Activated naive CD4-positive, alpha-beta T cell treated with anti-CD3 and anti-CD28 coated beads, Interleukin-2, amount 10 ng/mL, durations not matched to agents 7 days and 5 days (primary cell): ENCODE results near the gene CAMKK1.

Experiments used
- CTCF ChIA-PET: fragments of 350-600 bp; sonication (Branson Sonifier 250); formaldehyde crosslinking; loops from one replicate; lab custom pipeline; 2021; ENCODE audit warnings: antibody characterized with exemption; lab: Charles Lee
- DNase-seq: peaks from one replicate; pipeline ENCODE4 v3.0.0-alpha.2; 2020
- H3K27ac Mint-ChIP-seq: one replicate; pipeline ENCODE4 v1.8.0; 2021; ENCODE audit warnings: mild to moderate bottlenecking, moderate library complexity, mixed read lengths
- H3K27me3 Mint-ChIP-seq: one replicate; pipeline ENCODE4 v1.8.0; 2021; ENCODE audit warnings: mild to moderate bottlenecking, mixed read lengths
- H3K36me3 Mint-ChIP-seq: one replicate; pipeline ENCODE4 v1.8.0; 2021; ENCODE audit warnings: mixed read lengths
- H3K4me1 Mint-ChIP-seq: one replicate; pipeline ENCODE4 v1.8.0; 2021; ENCODE audit warnings: mixed read lengths
- H3K4me3 Mint-ChIP-seq: one replicate; pipeline ENCODE4 v1.8.0; 2021; ENCODE audit warnings: mild to moderate bottlenecking, moderate library complexity, mixed read lengths
- H3K9me3 Mint-ChIP-seq: one replicate; pipeline ENCODE4 v1.8.0; 2021; ENCODE audit warnings: mixed read lengths

The CAMKK1 gene

DNA sequence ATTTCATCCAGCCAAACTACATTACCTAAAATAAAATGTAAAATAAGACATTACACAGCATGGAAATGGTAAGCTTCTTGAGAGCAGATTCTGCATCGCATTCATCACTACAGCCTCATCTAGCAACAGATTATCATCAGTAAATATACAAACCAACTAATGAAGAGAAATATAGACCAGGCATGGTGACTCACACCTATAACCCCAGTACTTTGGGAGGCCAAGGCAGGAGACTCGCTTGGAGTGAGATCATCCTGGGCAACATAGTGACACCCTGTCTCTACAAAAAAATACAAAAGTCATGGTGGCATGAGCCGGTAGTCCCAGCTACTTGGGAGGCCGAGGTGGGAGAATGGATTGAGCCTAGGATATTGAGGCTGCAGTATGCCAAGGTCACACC lies 66.7 kb downstream of the CAMKK1 start:
- Mint-ChIP-seq H3K4me1 (peaks cover 2% of the 10 kb centered on the region), H3K4me3 (no peak overlapping the region), H3K27ac (no peak overlapping the region), H3K36me3 (peaks cover 42% of the 10 kb centered on the region), H3K9me3 (no peaks in the 10 kb centered on the region), H3K27me3 (no peaks in the 10 kb centered on the region)
- CTCF ChIA-PET = interaction anchor here (0.7 to 10.9 kb wide), 8 partner anchors 10 to 154 kb away, joined by 4 to 374 read pairs (median 15); partner anchors contain the start of gene NCBP3
- peak; percentile 16 for DNase-seq

DNA sequence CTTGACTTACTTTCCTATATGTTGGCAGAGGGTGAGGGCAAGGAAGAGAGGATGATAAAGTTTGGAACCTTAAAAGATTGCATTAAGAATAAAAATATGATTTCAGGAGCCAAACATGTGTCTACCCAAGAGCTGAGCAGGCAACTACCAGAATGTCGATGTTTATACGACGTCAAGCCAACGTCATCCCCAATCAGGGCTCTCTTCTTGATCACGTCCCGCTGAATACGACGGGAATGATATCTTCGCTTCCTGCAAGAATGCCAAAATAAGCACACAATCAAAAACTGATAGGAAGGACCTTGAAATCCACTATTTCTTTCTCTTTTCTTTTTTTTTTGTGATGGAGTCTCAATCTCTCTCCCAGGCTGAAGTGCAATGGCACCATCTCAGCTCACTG lies 71.8 kb downstream of the CAMKK1 start:
- Mint-ChIP-seq H3K4me3 (no peak overlapping the region), H3K36me3 (peaks cover 44% of the 10 kb centered on the region), H3K27ac (no peak overlapping the region), H3K9me3 (no peaks in the 10 kb centered on the region), H3K27me3 (no peaks in the 10 kb centered on the region), H3K4me1 (no peaks in the 10 kb centered on the region)
- CTCF ChIA-PET = interaction anchor here (10.9 kb wide), 1 partner anchor 85 kb away, joined by 374 read pairs; no protein-coding TSS in a partner anchor
- peak; percentile 9 for DNase-seq

GRCh38 chr17:3818786-3819185 lies 74.1 kb downstream of the CAMKK1 start:
- H3K36me3 Mint-ChIP-seq = peaks cover 59% of the 10 kb centered on the region
- H3K4me3 Mint-ChIP-seq = no peak overlapping the region
- peak; percentile 3 for DNase-seq
- no peak overlapping the region for H3K27ac Mint-ChIP-seq
- no peaks in the 10 kb centered on the region for H3K27me3 Mint-ChIP-seq
- CTCF ChIA-PET = interaction anchor here (4.6 kb wide), 1 partner anchor 8 kb away, joined by 22 read pairs; no protein-coding TSS in a partner anchor
- H3K9me3 Mint-ChIP-seq = no peaks in the 10 kb centered on the region
- no peaks in the 10 kb centered on the region for H3K4me1 Mint-ChIP-seq

DNA sequence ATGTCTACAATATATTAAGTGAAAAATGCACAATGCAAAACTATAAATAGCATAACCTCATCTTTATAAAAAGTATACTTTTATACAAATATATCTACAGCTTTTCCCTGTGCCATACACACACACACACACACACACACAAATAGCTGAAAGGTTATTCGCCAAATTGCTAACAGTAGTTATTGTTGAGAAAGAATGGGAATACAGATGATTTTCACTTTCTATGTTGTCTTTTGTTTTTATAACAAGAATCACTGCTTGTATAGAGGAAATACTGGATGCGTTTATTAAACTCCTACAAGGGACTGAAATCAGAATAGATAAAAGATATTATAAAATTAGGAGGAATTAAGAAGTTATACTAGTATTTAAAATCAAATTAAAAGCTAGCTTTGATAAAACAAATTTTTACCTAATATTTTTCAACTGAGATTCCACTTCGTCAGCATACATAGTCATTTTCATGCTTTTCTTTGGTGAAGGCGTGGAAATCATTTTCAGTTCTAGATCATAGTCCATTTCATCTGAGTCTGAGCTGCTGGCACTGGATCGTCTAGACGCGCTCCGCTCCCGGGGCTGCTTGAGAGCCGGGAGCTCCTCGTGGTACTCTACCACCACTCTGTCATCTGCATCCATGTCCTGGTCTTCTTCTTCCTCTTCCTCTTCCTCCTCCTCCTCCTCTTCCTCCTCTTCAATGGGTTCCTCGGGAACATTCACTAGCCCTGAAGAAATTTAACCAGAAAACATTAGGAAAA lies 74.8 kb downstream of the CAMKK1 start:
- Mint-ChIP-seq H3K4me1 (no peaks in the 10 kb centered on the region), H3K36me3 (peaks cover 56% of the 10 kb centered on the region), H3K27me3 (no peaks in the 10 kb centered on the region), H3K27ac (no peak overlapping the region), H3K9me3 (no peaks in the 10 kb centered on the region), H3K4me3 (no peak overlapping the region)
- CTCF ChIA-PET = interaction anchor here (2.1 to 4.6 kb wide), 2 partner anchors 9 to 28 kb away, joined by 7 to 22 read pairs; partner anchors contain the start of gene NCBP3
- DNase-seq = no peak

DNA sequence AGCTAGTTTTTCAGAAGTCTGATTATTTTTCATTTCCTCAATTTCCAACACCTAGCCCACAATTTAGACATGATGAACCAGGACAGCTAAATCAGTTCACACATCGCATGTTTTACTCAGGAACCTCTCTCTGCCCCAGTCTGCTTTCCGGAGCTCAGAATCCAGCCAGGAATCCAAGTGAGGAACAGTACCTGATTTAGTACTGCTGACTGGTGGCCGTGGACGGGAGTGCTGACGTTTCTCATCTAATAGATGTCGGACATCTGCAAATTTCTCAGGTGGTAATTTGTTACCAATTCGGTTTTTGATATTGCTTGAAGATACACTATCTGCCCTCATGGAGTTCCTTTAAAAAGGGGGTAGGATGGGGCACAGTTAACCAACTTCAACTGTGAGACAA lies 76.9 kb downstream of the CAMKK1 start:
- H3K9me3 Mint-ChIP-seq = no peaks in the 10 kb centered on the region
- no peaks in the 10 kb centered on the region for H3K4me1 Mint-ChIP-seq
- H3K27me3 Mint-ChIP-seq = no peaks in the 10 kb centered on the region
- H3K27ac Mint-ChIP-seq = no peak overlapping the region
- H3K36me3 Mint-ChIP-seq = peaks cover 51% of the 10 kb centered on the region
- no peak overlapping the region for H3K4me3 Mint-ChIP-seq
- DNase-seq = no peak
- CTCF ChIA-PET = interaction anchor here (0.9 to 4.6 kb wide), 2 partner anchors 11 to 78 kb away, joined by 5 to 22 read pairs; no protein-coding TSS in a partner anchor

DNA sequence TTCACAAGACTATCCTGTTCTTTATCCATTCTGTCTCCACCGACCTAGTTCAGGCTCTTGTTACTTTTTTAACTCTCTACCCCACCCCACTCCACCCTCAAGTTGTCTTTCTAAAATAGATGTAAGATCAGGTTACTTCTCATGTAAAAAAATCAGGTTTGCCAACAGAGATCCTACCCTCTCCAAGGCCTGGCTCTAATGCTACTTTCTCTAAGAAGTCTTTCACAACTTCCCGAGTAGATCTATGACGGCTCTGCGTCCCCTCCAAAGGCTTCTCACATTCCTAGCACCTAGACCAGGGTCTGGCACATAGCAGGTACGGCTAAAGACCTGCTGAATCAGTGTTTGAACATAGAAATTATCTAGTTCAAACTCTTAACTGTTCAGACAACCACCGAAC lies 77.7 kb downstream of the CAMKK1 start:
- no peak for DNase-seq
- Mint-ChIP-seq H3K27me3 (no peaks in the 10 kb centered on the region), H3K36me3 (peaks cover 48% of the 10 kb centered on the region), H3K4me1 (no peaks in the 10 kb centered on the region), H3K9me3 (no peaks in the 10 kb centered on the region), H3K4me3 (no peak overlapping the region), H3K27ac (no peak overlapping the region)
- CTCF ChIA-PET = interaction anchor here (0.9 to 4.6 kb wide), 2 partner anchors 12 to 78 kb away, joined by 5 to 22 read pairs; no protein-coding TSS in a partner anchor

GRCh38 chr17:3814361-3814760 lies 78.5 kb downstream of the CAMKK1 start:
- no peak overlapping the region for H3K4me3 Mint-ChIP-seq
- peaks cover 48% of the 10 kb centered on the region for H3K36me3 Mint-ChIP-seq
- no peaks in the 10 kb centered on the region for H3K4me1 Mint-ChIP-seq
- CTCF ChIA-PET = interaction anchor here (4.6 kb wide), 1 partner anchor 12 kb away, joined by 22 read pairs; no protein-coding TSS in a partner anchor
- peak; percentile 0 for DNase-seq
- no peak overlapping the region for H3K27ac Mint-ChIP-seq
- H3K9me3 Mint-ChIP-seq = no peaks in the 10 kb centered on the region
- no peaks in the 10 kb centered on the region for H3K27me3 Mint-ChIP-seq

- Mint-ChIP-seq H3K27ac (no peak overlapping the region), H3K4me1 (no peaks in the 10 kb centered on the region)
Measured at GRCh38 chr17:3813171-3813570, 79.7 kb downstream of the CAMKK1 start.

GRCh38 chr17:3812771-3813170 lies 80.1 kb downstream of the CAMKK1 start:
- no peak overlapping the region for H3K27ac Mint-ChIP-seq
- CTCF ChIA-PET = interaction anchor here (3.1 to 6.3 kb wide), 2 partner anchors 15 to 76 kb away, joined by 13 to 46 read pairs; no protein-coding TSS in a partner anchor
- H3K4me3 Mint-ChIP-seq = no peak overlapping the region
- peaks cover 42% of the 10 kb centered on the region for H3K36me3 Mint-ChIP-seq
- no peaks in the 10 kb centered on the region for H3K4me1 Mint-ChIP-seq
- H3K27me3 Mint-ChIP-seq = no peaks in the 10 kb centered on the region
- no peaks in the 10 kb centered on the region for H3K9me3 Mint-ChIP-seq
- peak; percentile 8 for DNase-seq

More at GRCh38 chr17:3813171-3813570, 79.7 kb downstream of the CAMKK1 start:
- peak; percentile 2 for DNase-seq
- H3K27me3 Mint-ChIP-seq = no peaks in the 10 kb centered on the region
- H3K4me3 Mint-ChIP-seq = no peak overlapping the region
- H3K36me3 Mint-ChIP-seq = peaks cover 44% of the 10 kb centered on the region
- H3K9me3 Mint-ChIP-seq = no peaks in the 10 kb centered on the region
- CTCF ChIA-PET = interaction anchor here (3.1 to 6.3 kb wide), 2 partner anchors 15 to 76 kb away, joined by 13 to 46 read pairs; no protein-coding TSS in a partner anchor

- Mint-ChIP-seq H3K36me3 (peaks cover 44% of the 10 kb centered on the region), H3K27ac (no peak overlapping the region), H3K27me3 (no peaks in the 10 kb centered on the region), H3K4me1 (no peaks in the 10 kb centered on the region), H3K9me3 (no peaks in the 10 kb centered on the region), H3K4me3 (no peak overlapping the region)
- CTCF ChIA-PET = interaction anchor here (3.1 to 6.3 kb wide), 2 partner anchors 16 to 76 kb away, joined by 13 to 46 read pairs; no protein-coding TSS in a partner anchor
- peak; percentile 15 for DNase-seq
Measured at GRCh38 chr17:3812284-3812683, 80.6 kb downstream of the CAMKK1 start.
